HG03558 (cell line): Measurements from ENCODE around the gene GRM4.

Experiments
- ATAC-seq: cut with Tn5 transposase; IDR thresholded peaks from one replicate; pipeline ENCODE4 v1.9.1; 2021; ENCODE audit warnings: moderate number of reproducible peaks; ENCODE audit not compliant: unreplicated experiment; ENCODE audit errors: extremely low read depth

The GRM4 gene

GRCh38 chr6:34004706-34005105 lies 141.2 kb downstream of the GRM4 start:
- ATAC-seq: no peak

- ATAC-seq: no peak
Observed at GRCh38 chr6:34003962-34004361, 141.9 kb downstream of the GRM4 start.

- no peak for ATAC-seq
Observed at GRCh38 chr6:34001706-34002621, 143.9 kb downstream of the GRM4 start.

GRCh38 chr6:34000281-34000680 lies 145.6 kb downstream of the GRM4 start:
- no peak for ATAC-seq

- ATAC-seq: no peak
Observed at GRCh38 chr6:33999567-33999966, 146.3 kb downstream of the GRM4 start.

- no peak for ATAC-seq
Observed at GRCh38 chr6:33998660-33999059, 147.2 kb downstream of the GRM4 start.

- no peak for ATAC-seq
Observed at GRCh38 chr6:33997265-33997664, 148.6 kb downstream of the GRM4 start.

GRCh38 chr6:33996120-33996475 lies 149.8 kb downstream of the GRM4 start:
- no peak for ATAC-seq

GRCh38 chr6:33995309-33996119 lies 150.4 kb downstream of the GRM4 start:
- no peak for ATAC-seq

- no peak for ATAC-seq
Observed at GRCh38 chr6:33994472-33995308, 151.2 kb downstream of the GRM4 start.

GRCh38 chr6:33993653-33994471 lies 152.0 kb downstream of the GRM4 start:
- ATAC-seq: no peak

- ATAC-seq: no peak
Observed at GRCh38 chr6:33993091-33993490, 152.8 kb downstream of the GRM4 start.

- ATAC-seq: no peak
Observed at GRCh38 chr6:33992191-33992590, 153.7 kb downstream of the GRM4 start.

GRCh38 chr6:33991610-33992009 lies 154.3 kb downstream of the GRM4 start:
- ATAC-seq: no peak

- no peak for ATAC-seq
Observed at GRCh38 chr6:33990061-33990541, 155.8 kb downstream of the GRM4 start.

- ATAC-seq: no peak
Observed at GRCh38 chr6:33989016-33989854, 156.7 kb downstream of the GRM4 start.

GRCh38 chr6:33988121-33989015 lies 157.5 kb downstream of the GRM4 start:
- ATAC-seq: no peak
